H1 (cell line): Measurements from ENCODE around the gene JADE3. TPM values are rescaled to one million over a fixed set of nuclear protein-coding genes. Genes with fewer than 3 reads are reported as not detected.

ENCODE experiments used
- RNF2 ChIP-seq: fragments of 200-900, 300-1000 bp; sonication (generic); IDR thresholded peaks from 2 replicates; pipeline ENCODE4 v1.7.1; 2016; ENCODE audit warnings: borderline replicate concordance, low read depth, mild to moderate bottlenecking, antibody characterized with exemption, low read length; ENCODE audit not compliant: poor library complexity, severe bottlenecking; ENCODE audit errors: missing control alignments
- polyA plus RNA-seq, 7 experiments: library from polyadenylated mRNA; depleted of rRNA in 3 of 7; stranded (reverse) in 5 of 7; unstranded in 2 of 7; fragments of >200 nt in 5 of 7; fragments of 200-250 nt in 2 of 7; gene quantifications; 1 replicate in 5 of 7; 2 replicates in 1 of 7; 4 replicates in 1 of 7; pipeline versions ENCODE4 v1.2.1 to v1.2.3, GENCODE V29; 2011 to 2013; ENCODE audit warnings: missing spikeins in 2 of 7, mixed read lengths in 2 of 7
- total RNA-seq: library from RNA; stranded (reverse); fragmentation: NEBNext Ultra II Directional; extraction: Animal tissue kit (Norgen Biotek cat#: 25700); gene quantifications from 2 replicates; pipeline ENCODE4 v1.2.1, GENCODE V29; 2021
- TF ChIP-seq, protein P1 (sequence below): fragments of 300-600 bp; sonication (generic); IDR thresholded peaks from 2 replicates; pipeline ENCODE4 v1.7.1; 2012; ENCODE audit warnings: low read length, moderate library complexity, mild to moderate bottlenecking, inconsistent platforms; ENCODE audit not compliant: insufficient replicate concordance

JADE3 gene
- total and polyA plus RNA-seq, 2 of the 8 experiments (the other 6 are each of a cell fraction or from before 2014, with no cell fraction given) = 6.9 to 21.5 TPM

DNA sequence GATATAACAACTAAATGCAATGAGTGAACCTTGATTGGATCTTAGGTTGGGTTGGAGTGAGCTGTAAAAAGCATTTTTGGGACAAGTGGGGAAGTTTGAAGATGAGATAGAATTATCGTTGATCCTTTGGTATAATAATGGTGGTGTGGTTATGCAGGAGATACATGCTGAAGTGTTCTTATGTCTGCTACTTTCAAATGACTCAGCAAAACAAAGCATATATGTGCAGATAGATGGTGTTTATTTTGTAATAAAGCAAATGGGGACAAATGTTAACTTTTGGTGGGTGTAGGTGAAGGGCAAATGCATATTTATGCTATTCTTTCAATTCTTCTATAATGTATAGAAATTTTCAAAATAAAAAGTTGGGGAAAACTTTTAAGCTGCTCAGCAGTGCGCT lies 49.1 kb upstream of the JADE3 start (continued):
- TF ChIP-seq, protein P1, sequence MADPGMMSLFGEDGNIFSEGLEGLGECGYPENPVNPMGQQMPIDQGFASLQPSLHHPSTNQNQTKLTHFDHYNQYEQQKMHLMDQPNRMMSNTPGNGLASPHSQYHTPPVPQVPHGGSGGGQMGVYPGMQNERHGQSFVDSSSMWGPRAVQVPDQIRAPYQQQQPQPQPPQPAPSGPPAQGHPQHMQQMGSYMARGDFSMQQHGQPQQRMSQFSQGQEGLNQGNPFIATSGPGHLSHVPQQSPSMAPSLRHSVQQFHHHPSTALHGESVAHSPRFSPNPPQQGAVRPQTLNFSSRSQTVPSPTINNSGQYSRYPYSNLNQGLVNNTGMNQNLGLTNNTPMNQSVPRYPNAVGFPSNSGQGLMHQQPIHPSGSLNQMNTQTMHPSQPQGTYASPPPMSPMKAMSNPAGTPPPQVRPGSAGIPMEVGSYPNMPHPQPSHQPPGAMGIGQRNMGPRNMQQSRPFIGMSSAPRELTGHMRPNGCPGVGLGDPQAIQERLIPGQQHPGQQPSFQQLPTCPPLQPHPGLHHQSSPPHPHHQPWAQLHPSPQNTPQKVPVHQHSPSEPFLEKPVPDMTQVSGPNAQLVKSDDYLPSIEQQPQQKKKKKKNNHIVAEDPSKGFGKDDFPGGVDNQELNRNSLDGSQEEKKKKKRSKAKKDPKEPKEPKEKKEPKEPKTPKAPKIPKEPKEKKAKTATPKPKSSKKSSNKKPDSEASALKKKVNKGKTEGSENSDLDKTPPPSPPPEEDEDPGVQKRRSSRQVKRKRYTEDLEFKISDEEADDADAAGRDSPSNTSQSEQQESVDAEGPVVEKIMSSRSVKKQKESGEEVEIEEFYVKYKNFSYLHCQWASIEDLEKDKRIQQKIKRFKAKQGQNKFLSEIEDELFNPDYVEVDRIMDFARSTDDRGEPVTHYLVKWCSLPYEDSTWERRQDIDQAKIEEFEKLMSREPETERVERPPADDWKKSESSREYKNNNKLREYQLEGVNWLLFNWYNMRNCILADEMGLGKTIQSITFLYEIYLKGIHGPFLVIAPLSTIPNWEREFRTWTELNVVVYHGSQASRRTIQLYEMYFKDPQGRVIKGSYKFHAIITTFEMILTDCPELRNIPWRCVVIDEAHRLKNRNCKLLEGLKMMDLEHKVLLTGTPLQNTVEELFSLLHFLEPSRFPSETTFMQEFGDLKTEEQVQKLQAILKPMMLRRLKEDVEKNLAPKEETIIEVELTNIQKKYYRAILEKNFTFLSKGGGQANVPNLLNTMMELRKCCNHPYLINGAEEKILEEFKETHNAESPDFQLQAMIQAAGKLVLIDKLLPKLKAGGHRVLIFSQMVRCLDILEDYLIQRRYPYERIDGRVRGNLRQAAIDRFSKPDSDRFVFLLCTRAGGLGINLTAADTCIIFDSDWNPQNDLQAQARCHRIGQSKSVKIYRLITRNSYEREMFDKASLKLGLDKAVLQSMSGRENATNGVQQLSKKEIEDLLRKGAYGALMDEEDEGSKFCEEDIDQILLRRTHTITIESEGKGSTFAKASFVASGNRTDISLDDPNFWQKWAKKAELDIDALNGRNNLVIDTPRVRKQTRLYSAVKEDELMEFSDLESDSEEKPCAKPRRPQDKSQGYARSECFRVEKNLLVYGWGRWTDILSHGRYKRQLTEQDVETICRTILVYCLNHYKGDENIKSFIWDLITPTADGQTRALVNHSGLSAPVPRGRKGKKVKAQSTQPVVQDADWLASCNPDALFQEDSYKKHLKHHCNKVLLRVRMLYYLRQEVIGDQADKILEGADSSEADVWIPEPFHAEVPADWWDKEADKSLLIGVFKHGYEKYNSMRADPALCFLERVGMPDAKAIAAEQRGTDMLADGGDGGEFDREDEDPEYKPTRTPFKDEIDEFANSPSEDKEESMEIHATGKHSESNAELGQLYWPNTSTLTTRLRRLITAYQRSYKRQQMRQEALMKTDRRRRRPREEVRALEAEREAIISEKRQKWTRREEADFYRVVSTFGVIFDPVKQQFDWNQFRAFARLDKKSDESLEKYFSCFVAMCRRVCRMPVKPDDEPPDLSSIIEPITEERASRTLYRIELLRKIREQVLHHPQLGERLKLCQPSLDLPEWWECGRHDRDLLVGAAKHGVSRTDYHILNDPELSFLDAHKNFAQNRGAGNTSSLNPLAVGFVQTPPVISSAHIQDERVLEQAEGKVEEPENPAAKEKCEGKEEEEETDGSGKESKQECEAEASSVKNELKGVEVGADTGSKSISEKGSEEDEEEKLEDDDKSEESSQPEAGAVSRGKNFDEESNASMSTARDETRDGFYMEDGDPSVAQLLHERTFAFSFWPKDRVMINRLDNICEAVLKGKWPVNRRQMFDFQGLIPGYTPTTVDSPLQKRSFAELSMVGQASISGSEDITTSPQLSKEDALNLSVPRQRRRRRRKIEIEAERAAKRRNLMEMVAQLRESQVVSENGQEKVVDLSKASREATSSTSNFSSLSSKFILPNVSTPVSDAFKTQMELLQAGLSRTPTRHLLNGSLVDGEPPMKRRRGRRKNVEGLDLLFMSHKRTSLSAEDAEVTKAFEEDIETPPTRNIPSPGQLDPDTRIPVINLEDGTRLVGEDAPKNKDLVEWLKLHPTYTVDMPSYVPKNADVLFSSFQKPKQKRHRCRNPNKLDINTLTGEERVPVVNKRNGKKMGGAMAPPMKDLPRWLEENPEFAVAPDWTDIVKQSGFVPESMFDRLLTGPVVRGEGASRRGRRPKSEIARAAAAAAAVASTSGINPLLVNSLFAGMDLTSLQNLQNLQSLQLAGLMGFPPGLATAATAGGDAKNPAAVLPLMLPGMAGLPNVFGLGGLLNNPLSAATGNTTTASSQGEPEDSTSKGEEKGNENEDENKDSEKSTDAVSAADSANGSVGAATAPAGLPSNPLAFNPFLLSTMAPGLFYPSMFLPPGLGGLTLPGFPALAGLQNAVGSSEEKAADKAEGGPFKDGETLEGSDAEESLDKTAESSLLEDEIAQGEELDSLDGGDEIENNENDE = no peak
- no peak for TF ChIP-seq RNF2
